IMR-90 (cell line): ENCODE measurements around the gene NPLOC4. TPM values are rescaled to one million over a fixed set of nuclear protein-coding genes. Genes with fewer than 3 reads are reported as not detected.
A peak's percentile ranks its signal among the peaks of the same experiment; 100 is the strongest.

Experiments used
- ATAC-seq: fragments of 200-7000 bp; cut with Tn5 transposase; 2 replicates; pipeline ENCODE4 v1.9.1; 2020; ENCODE audit warnings: low read depth, mild to moderate bottlenecking, moderate library complexity
- BruUV-seq: library from RNA; stranded (reverse); fragments of 400-500 nt; replicated peaks from 2 replicates; lab custom pipeline; 2021; lab: Mats Ljungman, UMichigan
- CTCF ChIA-PET: fragments of 300-600 bp; formaldehyde crosslinking; extraction: SDS; loops from one replicate; lab custom pipeline; 2021; ENCODE audit warnings: antibody characterized with exemption; lab: Yijun Ruan, JAX
- POLR2A ChIA-PET: fragments of 300-600 bp; sonication (Branson Sonifier 250); formaldehyde crosslinking; loops from one replicate; lab custom pipeline; 2022; ENCODE audit warnings: antibody characterized with exemption; ENCODE audit not compliant: unreplicated experiment; lab: Charles Lee
- DNase-seq: peaks from one replicate; pipeline ENCODE4 v3.0.0; 2013
- H2AFZ ChIP-seq: replicated peaks from 2 replicates; pipeline ENCODE3; 2013; ENCODE audit warnings: low read length, mild to moderate bottlenecking; ENCODE audit not compliant: poor library complexity
- H2AK5ac ChIP-seq: 2 replicates; pipeline ENCODE4 v1.6.1; 2013; ENCODE audit warnings: low read depth, low read length, inconsistent platforms
- H2AK9ac ChIP-seq: replicated peaks from 2 replicates; pipeline ENCODE3; 2013; ENCODE audit warnings: mild to moderate bottlenecking, low read depth, low read length, moderate library complexity; ENCODE audit not compliant: poor library complexity
- H2BK120ac ChIP-seq: 2 replicates; pipeline ENCODE4 v1.6.1; 2013; ENCODE audit warnings: low read depth, low read length, inconsistent platforms
- H2BK15ac ChIP-seq: 3 replicates; pipeline ENCODE4 v1.6.1; 2013; ENCODE audit warnings: low read depth, low read length, inconsistent platforms
- H2BK20ac ChIP-seq: 2 replicates; pipeline ENCODE4 v1.6.1; 2013; ENCODE audit warnings: low read depth, mild to moderate bottlenecking, inconsistent platforms, low read length, moderate library complexity
- H2BK5ac ChIP-seq: 2 replicates; pipeline ENCODE4 v1.6.1; 2013; ENCODE audit warnings: mild to moderate bottlenecking, low read depth, low read length, inconsistent platforms; ENCODE audit not compliant: poor library complexity, severe bottlenecking
- H3K14ac ChIP-seq: replicated peaks from 2 replicates; pipeline ENCODE4 v1.6.1; 2013; ENCODE audit warnings: low read depth, low read length, inconsistent platforms
- H3K18ac ChIP-seq: 2 replicates; pipeline ENCODE4 v1.6.1; 2013; ENCODE audit warnings: low read depth, low read length, control low read depth
- H3K23ac ChIP-seq: 2 replicates; pipeline ENCODE4 v1.6.1; 2013; ENCODE audit warnings: low read depth, low read length, inconsistent platforms
- H3K27ac ChIP-seq: 2 replicates; pipeline ENCODE4 v1.5.1; 2013; ENCODE audit warnings: mild to moderate bottlenecking, control low read depth, low read length; ENCODE audit not compliant: insufficient read depth
- H3K27me3 ChIP-seq: 2 replicates; pipeline ENCODE4 v1.6.1; 2013; ENCODE audit warnings: low read length; ENCODE audit not compliant: control insufficient read depth, insufficient read depth
- H3K36me3 ChIP-seq: 2 replicates; pipeline ENCODE4 v1.6.1; 2013; ENCODE audit warnings: low read length, mixed read lengths; ENCODE audit not compliant: control insufficient read depth, insufficient read depth
- H3K4ac ChIP-seq: 2 replicates; pipeline ENCODE4 v1.6.1; 2013; ENCODE audit warnings: low read depth, low read length, inconsistent platforms
- H3K4me1 ChIP-seq: 2 replicates; pipeline ENCODE4 v1.6.1; 2013; ENCODE audit warnings: low read length, mixed read lengths; ENCODE audit not compliant: control insufficient read depth, insufficient read depth
- H3K4me2 ChIP-seq: 2 replicates; pipeline ENCODE4 v1.6.1; 2013; ENCODE audit warnings: low read depth, mild to moderate bottlenecking, control low read depth, low read length, moderate library complexity
- H3K4me3 ChIP-seq: 2 replicates; pipeline ENCODE4 v1.5.1; 2013; ENCODE audit warnings: low read depth, mild to moderate bottlenecking, control low read depth, low read length, moderate library complexity; ENCODE audit not compliant: insufficient read depth
- H3K56ac ChIP-seq: 2 replicates; pipeline ENCODE4 v1.6.1; 2013; ENCODE audit warnings: low read length, inconsistent platforms; ENCODE audit not compliant: insufficient read depth; ENCODE audit errors: extremely low read depth
- H3K79me1 ChIP-seq, 2 experiments: 2 replicates each; pipeline ENCODE4 v1.6.1; 2013; ENCODE audit warnings: low read length in 2 of 2, inconsistent platforms in 1 of 2, low read depth in 1 of 2
- H3K9ac ChIP-seq: 2 replicates; pipeline ENCODE4 v1.6.1; 2013; ENCODE audit warnings: low read depth, low read length, control low read depth
- H3K9me1 ChIP-seq: 2 replicates; pipeline ENCODE4 v1.6.1; 2013; ENCODE audit warnings: low read length, inconsistent platforms; ENCODE audit not compliant: insufficient read depth
- H3K9me3 ChIP-seq: 2 replicates; pipeline ENCODE4 v1.6.1; 2013; ENCODE audit warnings: low read length; ENCODE audit not compliant: control insufficient read depth, insufficient read depth
- H4K20me1 ChIP-seq: 2 replicates; pipeline ENCODE4 v1.6.1; 2013; ENCODE audit warnings: low read length, inconsistent platforms; ENCODE audit not compliant: insufficient read depth
- H4K5ac ChIP-seq: 2 replicates; pipeline ENCODE4 v1.6.1; 2013; ENCODE audit warnings: mild to moderate bottlenecking, low read depth, low read length, control low read depth
- H4K8ac ChIP-seq, 2 experiments: 2 replicates each; pipeline ENCODE4 v1.6.1; 2013; ENCODE audit warnings: low read depth in 2 of 2, low read length in 2 of 2, control low read depth in 1 of 2, inconsistent platforms in 1 of 2
- H4K91ac ChIP-seq: 2 replicates; pipeline ENCODE4 v1.6.1; 2013; ENCODE audit warnings: low read depth, low read length, inconsistent platforms; ENCODE audit not compliant: insufficient read depth
- MXI1 ChIP-seq: IDR thresholded peaks from 2 replicates; pipeline ENCODE4 v1.6.1; 2012; ENCODE audit warnings: low read depth, mild to moderate bottlenecking, low read length, moderate library complexity, borderline replicate concordance
- WGBS, 2 experiments: methylation state at CpG; one replicate each; pipeline versions ENCODE4 v1.1.5 to v1.1.7; 2013; ENCODE audit warnings: missing lambda C conversion rate in 2 of 2; ENCODE audit not compliant: insufficient read length in 1 of 2; ENCODE audit errors: extremely low coverage in 2 of 2; 5-methylcytosine and 5-hydroxymethylcytosine counted together
- dilution Hi-C: fragments of 300-500 bp; cut with HindIII; formaldehyde crosslinking; loops from one replicate; pipeline ENCODE4 v1.14.3; 2018; ENCODE audit warnings: low sequenced_read_pairs; ENCODE audit not compliant: unreplicated experiment
- in situ Hi-C: fragments of 300-500 bp; cut with MboI; formaldehyde crosslinking; loops from 3 replicates; pipeline ENCODE4 v1.14.3; 2019; ENCODE audit warnings: low sequenced_read_pairs, inconsistent platforms, mixed read lengths
- intact Hi-C: fragments of 100-400 bp; cut with micrococcal nuclease; formaldehyde crosslinking; loops from 2 replicates; pipeline ENCODE4 v1.10.0; 2022
- polyA plus RNA-seq, 3 experiments: library from polyadenylated mRNA; depleted of rRNA; stranded (reverse); fragments of >200 nt; gene quantifications; 2 replicates each; pipeline ENCODE4 v1.2.3, GENCODE V29; 2012; ENCODE audit warnings: low replicate concordance in 1 of 3
- total RNA-seq: library from RNA; depleted of rRNA; stranded (reverse); fragments of >200 nt; gene quantifications from 2 replicates; pipeline ENCODE4 v1.2.3, GENCODE V29; 2012
- TF ChIP-seq, protein P1 (sequence below): conservative IDR thresholded peaks from 2 replicates; pipeline ENCODE4 v1.5.1; 2012; ENCODE audit warnings: mild to moderate bottlenecking, low read depth, low read length, improper control_type of control experiment

NPLOC4 gene
- total and polyA plus RNA-seq, 2 of the 4 experiments (the other 2 are of a cell fraction): 70.4 to 78.3 TPM

- H2BK15ac ChIP-seq: no peak within 1 kb of the TSS
- no peak within 1 kb of the TSS for H3K4me2 ChIP-seq
- no peak within 1 kb of the TSS for H3K27ac ChIP-seq
- 35% methylated on average over 16 of the region's 42 CpGs; no CpG with 5 or more reads in 1 of the 2 experiments for WGBS, 2 experiments
- no peak within 1 kb of the TSS for H3K18ac ChIP-seq
- dilution Hi-C loops (no loop called here), in situ Hi-C loops (no loop called here), intact Hi-C loops (no loop called here)
- H2AK9ac ChIP-seq: no peak within 1 kb of the TSS
- H3K4me3 ChIP-seq: no peak within 1 kb of the TSS
- no peak within 1 kb of the TSS for H2BK5ac ChIP-seq
- no peak within 1 kb of the TSS for H4K8ac ChIP-seq
- H3K9me1 ChIP-seq: no peaks in the 10 kb centered on the region
- H2BK120ac ChIP-seq: no peak within 1 kb of the TSS
- H3K36me3 ChIP-seq: no peaks in the 10 kb centered on the region
- BruUV-seq: no TSS peak
- no peak within 1 kb of the TSS for H3K4ac ChIP-seq
- no peak within 1 kb of the TSS for H3K9ac ChIP-seq
- peaks cover 17% of the 10 kb centered on the region for H4K20me1 ChIP-seq
- DNase-seq (no peak), ATAC-seq (peak; percentile 27)
- H2AFZ ChIP-seq: no peak within 1 kb of the TSS
- no peak within 1 kb of the TSS for H2BK20ac ChIP-seq
- no peak within 1 kb of the TSS for H4K5ac ChIP-seq
- H3K79me1 ChIP-seq: no peaks in the 10 kb centered on the region
- no peak within 1 kb of the TSS for H3K23ac ChIP-seq
- no peak within 1 kb of the TSS for H2AK5ac ChIP-seq
- H3K56ac ChIP-seq: no peak within 1 kb of the TSS
- no peak within 1 kb of the TSS for H4K91ac ChIP-seq
- H3K4me1 ChIP-seq: peaks cover 5% of the 10 kb centered on the region; the same call in 1 of the 2 replicates
- no peak within 1 kb of the TSS for H3K14ac ChIP-seq
- peaks cover 9% of the 10 kb centered on the region for H3K27me3 ChIP-seq
- POLR2A ChIA-PET: no interaction called here
- TF ChIP-seq, protein P1, sequence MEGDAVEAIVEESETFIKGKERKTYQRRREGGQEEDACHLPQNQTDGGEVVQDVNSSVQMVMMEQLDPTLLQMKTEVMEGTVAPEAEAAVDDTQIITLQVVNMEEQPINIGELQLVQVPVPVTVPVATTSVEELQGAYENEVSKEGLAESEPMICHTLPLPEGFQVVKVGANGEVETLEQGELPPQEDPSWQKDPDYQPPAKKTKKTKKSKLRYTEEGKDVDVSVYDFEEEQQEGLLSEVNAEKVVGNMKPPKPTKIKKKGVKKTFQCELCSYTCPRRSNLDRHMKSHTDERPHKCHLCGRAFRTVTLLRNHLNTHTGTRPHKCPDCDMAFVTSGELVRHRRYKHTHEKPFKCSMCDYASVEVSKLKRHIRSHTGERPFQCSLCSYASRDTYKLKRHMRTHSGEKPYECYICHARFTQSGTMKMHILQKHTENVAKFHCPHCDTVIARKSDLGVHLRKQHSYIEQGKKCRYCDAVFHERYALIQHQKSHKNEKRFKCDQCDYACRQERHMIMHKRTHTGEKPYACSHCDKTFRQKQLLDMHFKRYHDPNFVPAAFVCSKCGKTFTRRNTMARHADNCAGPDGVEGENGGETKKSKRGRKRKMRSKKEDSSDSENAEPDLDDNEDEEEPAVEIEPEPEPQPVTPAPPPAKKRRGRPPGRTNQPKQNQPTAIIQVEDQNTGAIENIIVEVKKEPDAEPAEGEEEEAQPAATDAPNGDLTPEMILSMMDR: peak; percentile 18; the same call in 1 of the 2 replicates
- no peak for TF ChIP-seq MXI1
- CTCF ChIA-PET: no interaction called here
- H3K9me3 ChIP-seq: no peaks in the 10 kb centered on the region
Observed at GRCh38 chr17:81527591-81528383, 109.1 kb downstream of the NPLOC4 start, which contains the start of gene FSCN2. Gene FSCN2 (plus strand): TSS chr17:81528377. CDS start chr17:81528532, 155 bp downstream.
